HG03520 (cell line): ENCODE data around the gene PCNX2.
"Not testable (repeated sequence)": the region's sequence is repeated elsewhere in the genome, so short reads cannot be mapped to it uniquely, and the experiment has no call there.

Source experiments
- ATAC-seq: cut with Tn5 transposase; IDR thresholded peaks from one replicate; pipeline ENCODE4 v1.9.1; 2021; ENCODE audit warnings: mild to moderate bottlenecking, moderate library complexity; ENCODE audit not compliant: unreplicated experiment

PCNX2 gene

GRCh38 chr1:233113009-233113879 lies 182.3 kb downstream of the PCNX2 start:
- no peak for ATAC-seq

GRCh38 chr1:233112186-233113008 lies 183.1 kb downstream of the PCNX2 start:
- ATAC-seq: no peak

GRCh38 chr1:233111731-233112130 lies 183.8 kb downstream of the PCNX2 start:
- ATAC-seq: no peak

GRCh38 chr1:233109096-233109495 lies 186.4 kb downstream of the PCNX2 start:
- no peak for ATAC-seq

GRCh38 chr1:233107716-233108130 lies 187.8 kb downstream of the PCNX2 start:
- not testable (repeated sequence) for ATAC-seq

GRCh38 chr1:233107130-233107660 lies 188.3 kb downstream of the PCNX2 start:
- ATAC-seq: no peak

- no peak for ATAC-seq
Observed at GRCh38 chr1:233105225-233105624, 190.3 kb downstream of the PCNX2 start.

GRCh38 chr1:233102341-233102740 lies 193.2 kb downstream of the PCNX2 start:
- ATAC-seq: no peak

- ATAC-seq: no peak
Observed at GRCh38 chr1:233097959-233098580, 197.5 kb downstream of the PCNX2 start.

GRCh38 chr1:233097546-233097945 lies 198.0 kb downstream of the PCNX2 start:
- no peak for ATAC-seq

GRCh38 chr1:233094691-233095090 lies 200.8 kb downstream of the PCNX2 start:
- ATAC-seq: no peak

- no peak for ATAC-seq
Observed at GRCh38 chr1:233094269-233094668, 201.3 kb downstream of the PCNX2 start.

GRCh38 chr1:233090746-233091494 lies 204.6 kb downstream of the PCNX2 start:
- no peak for ATAC-seq

- no peak for ATAC-seq
Observed at GRCh38 chr1:233089251-233089650, 206.3 kb downstream of the PCNX2 start.

- no peak for ATAC-seq
Observed at GRCh38 chr1:233088613-233089012, 206.9 kb downstream of the PCNX2 start.

GRCh38 chr1:233086961-233087881 lies 208.3 kb downstream of the PCNX2 start:
- ATAC-seq: no peak

GRCh38 chr1:233085566-233085965 lies 210.0 kb downstream of the PCNX2 start:
- no peak for ATAC-seq

- ATAC-seq: no peak
Observed at GRCh38 chr1:233082778-233083550, 212.6 kb downstream of the PCNX2 start.

GRCh38 chr1:233081735-233082134 lies 213.8 kb downstream of the PCNX2 start:
- no peak for ATAC-seq
